Measurements from ENCODE around the gene DDX42.

The DDX42 gene

DNA sequence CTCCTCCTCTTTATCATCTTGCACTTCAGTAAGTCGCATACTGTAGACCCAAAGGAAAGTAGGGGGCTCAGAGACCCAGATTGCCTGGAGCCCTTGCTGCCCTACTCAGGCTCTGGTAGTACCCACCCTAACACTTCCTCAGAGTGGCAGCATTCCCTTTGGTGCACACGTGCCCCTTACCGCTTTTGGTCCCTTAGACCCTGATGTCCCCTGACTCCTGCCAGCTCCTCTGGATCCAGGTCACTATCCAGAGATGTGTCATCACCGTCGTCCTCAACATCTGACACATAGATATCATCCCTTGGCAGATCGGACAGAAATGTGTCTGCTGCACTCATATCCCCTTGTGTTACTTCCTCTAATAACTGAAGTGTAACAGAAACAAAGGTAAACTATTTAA is 47.8 kb downstream of the DDX42 start:
- TF ChIP-seq, protein P1, sequence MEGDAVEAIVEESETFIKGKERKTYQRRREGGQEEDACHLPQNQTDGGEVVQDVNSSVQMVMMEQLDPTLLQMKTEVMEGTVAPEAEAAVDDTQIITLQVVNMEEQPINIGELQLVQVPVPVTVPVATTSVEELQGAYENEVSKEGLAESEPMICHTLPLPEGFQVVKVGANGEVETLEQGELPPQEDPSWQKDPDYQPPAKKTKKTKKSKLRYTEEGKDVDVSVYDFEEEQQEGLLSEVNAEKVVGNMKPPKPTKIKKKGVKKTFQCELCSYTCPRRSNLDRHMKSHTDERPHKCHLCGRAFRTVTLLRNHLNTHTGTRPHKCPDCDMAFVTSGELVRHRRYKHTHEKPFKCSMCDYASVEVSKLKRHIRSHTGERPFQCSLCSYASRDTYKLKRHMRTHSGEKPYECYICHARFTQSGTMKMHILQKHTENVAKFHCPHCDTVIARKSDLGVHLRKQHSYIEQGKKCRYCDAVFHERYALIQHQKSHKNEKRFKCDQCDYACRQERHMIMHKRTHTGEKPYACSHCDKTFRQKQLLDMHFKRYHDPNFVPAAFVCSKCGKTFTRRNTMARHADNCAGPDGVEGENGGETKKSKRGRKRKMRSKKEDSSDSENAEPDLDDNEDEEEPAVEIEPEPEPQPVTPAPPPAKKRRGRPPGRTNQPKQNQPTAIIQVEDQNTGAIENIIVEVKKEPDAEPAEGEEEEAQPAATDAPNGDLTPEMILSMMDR (IDR thresholded peaks at IDR 0.05; ENCODE audit: insufficient read depth, low read depth, low read length, missing control alignments) = no peak
- no peak overlapping the region for H3K4me3 ChIP-seq (ENCODE audit: low read depth, low read length)
- no peak for DNase-seq (ENCODE audit: low read depth)

DNA sequence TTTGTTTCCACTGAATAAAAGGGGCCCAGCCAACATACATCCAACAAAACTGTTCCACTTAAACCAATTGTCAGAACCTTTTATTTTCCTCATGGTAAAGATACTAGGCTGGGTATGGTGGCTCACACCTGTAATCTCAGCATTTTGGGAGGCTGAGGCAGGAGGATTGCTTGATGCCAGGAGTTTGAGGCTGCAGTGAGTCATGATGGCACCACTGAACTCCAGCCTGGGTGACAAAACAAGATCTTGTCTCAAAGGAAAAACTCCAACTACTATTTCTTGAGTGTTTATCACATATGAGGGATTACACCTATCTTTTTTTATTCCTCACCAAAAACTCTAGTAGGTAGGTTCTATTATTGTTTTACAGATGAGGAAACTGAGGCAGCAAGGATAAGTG is 48.6 kb downstream of the DDX42 start:
- no peak for DNase-seq (ENCODE audit: low read depth)
- TF ChIP-seq, protein P1 (IDR thresholded peaks at IDR 0.05; ENCODE audit: insufficient read depth, low read depth, low read length, missing control alignments) = no peak
- no peak overlapping the region for H3K4me3 ChIP-seq (ENCODE audit: low read depth, low read length)

DNA sequence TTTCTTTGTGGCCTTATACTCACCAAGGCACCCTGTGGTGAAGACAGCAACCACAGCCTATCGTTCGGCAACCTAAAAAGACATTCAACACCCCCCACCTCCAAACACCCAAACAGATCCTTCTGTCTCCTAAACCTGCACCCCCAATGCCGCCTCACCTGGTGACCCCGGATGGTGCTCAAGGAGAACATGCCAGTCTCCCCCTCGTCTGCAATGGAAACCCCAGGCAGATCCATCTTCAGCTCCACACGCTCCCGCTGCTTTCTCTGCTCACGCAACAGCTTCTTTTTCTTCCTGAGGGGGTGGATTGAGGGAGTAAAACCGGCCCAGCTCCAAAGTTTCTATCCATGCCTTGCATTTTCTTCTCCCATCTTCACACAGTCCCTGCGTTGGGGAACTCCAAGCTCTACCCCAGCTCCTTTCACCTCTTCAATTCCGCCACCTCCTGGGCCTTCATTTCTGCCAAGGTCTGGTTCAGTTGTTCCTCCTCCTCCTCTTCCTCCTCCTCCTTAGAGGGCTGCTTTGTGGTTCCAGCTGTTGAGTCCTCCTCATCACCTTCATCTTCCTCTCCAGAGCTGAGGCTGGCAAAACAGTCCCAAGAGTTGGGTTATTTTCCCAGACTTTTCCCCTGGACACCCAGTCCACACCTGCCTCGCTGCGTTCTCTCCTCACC is 49.8 kb downstream of the DDX42 start:
- no peak for DNase-seq (ENCODE audit: low read depth)
- H3K4me3 ChIP-seq (ENCODE audit: low read depth, low read length) = no peak overlapping the region
- TF ChIP-seq, protein P1 (IDR thresholded peaks at IDR 0.05; ENCODE audit: insufficient read depth, low read depth, low read length, missing control alignments) = no peak

DNA sequence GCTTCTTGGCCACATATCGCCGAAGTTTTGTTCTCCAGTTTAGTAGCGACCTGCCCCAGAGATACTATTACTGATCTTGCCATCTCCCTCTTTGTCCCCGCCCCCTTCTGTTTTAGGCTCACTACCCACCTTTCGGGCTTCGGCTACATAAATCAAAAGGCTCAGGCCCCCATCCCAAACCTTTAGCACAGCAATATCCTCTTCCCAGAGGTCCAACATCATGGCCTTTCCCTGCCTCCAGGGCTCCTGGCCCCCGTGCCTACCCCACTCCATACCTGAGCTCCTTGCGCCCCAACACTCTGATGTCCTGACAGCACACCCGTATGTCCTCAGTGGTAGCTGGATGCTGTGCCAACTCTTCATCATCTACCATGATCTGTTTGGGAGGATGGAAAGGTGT is 50.4 kb downstream of the DDX42 start:
- H3K4me3 ChIP-seq (ENCODE audit: low read depth, low read length) = no peak overlapping the region

DNA sequence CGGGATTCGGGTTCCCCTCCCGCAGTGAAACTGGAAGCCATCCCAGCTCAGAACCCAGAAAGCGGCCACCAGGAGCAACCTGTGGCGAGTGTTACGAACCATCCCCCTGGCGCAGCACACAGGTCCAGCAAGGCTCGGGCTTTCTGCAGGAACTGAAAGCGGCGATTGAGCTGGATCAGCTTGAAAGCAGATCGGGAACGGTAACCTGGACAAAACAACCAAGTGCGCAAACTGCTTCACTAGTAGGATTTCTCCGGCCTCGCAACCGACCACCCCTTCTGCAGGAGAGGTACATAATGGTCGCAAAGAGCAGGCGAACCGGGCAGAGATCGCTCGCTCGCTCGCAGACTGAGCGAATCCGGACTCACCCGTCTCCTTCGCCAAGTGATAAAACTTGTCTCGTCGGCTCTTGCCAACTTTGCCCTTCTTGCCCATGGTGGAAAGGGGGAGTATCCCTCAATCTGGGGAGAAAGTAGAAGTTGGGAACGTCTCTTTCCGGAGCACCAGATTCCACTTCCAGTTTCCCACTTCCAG is 52.6 kb downstream of the DDX42 start:
- no peak for DNase-seq (ENCODE audit: low read depth)
- TF ChIP-seq, protein P1 (IDR thresholded peaks at IDR 0.05; ENCODE audit: insufficient read depth, low read depth, low read length, missing control alignments) = no peak

More for the DNA sequence above, 50.4 kb downstream of the DDX42 start:
- DNase-seq (ENCODE audit: low read depth) = no peak
- TF ChIP-seq, protein P1 (IDR thresholded peaks at IDR 0.05; ENCODE audit: insufficient read depth, low read depth, low read length, missing control alignments) = no peak

DNA sequence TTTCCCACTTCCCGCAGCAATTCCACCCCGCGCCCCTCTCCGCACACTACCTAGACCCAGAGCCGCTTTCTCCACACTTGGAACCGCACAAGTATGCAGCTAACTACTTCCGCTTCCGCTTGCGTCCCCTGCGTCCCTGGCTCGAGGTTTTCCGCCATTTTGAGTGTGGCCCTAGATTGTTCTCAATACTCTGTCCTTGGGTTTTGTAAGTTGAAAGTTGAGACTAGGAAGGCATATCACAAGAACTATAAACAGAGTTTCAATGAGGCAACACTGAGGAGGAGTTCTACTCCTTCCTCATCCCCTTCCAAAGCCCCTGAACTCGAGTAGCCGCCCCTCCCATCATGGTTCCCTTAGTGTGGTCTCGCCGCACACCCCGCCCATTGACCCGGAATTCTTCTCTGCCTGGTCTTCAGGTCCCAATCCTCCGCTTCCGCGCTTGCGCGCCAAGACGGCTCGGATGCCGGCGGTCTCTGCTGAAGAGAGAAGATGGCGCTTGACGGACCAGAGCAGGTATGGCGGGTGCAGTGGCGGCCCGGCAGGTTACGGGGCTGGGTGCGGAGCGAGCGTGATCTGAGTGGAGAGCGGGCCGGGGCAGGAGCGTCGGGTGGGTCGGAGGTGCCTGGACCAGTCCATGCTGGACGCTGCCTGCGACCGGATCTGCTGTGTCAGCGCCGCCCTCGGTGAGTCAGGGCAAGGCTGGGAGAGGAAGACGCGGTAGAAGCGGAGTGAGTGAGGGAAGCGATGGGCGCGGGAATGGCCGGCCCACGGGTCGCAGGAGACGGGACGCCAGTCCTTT is 53.2 kb downstream of the DDX42 start, which contains the start of the genes FTSJ3 and PSMC5:
Gene FTSJ3, minus strand, starts transcription at position 662 of the 799 bp plus-strand sequence. CDS start 761 bp downstream, outside the sequence.
Gene PSMC5, plus strand, starts transcription at position 430 of the 799 bp plus-strand sequence. Its CDS starts 60 bp downstream, at position 490.
- DNase-seq (ENCODE audit: low read depth) = peak; percentile 97
- H3K4me3 ChIP-seq (ENCODE audit: low read depth, low read length) = peak within 1 kb of the TSS; percentile 61
- TF ChIP-seq, protein P1 (IDR thresholded peaks at IDR 0.05; ENCODE audit: insufficient read depth, low read depth, low read length, missing control alignments) = peak; percentile 76

More for the DNA sequence above, 52.6 kb downstream of the DDX42 start:
- H3K4me3 ChIP-seq (ENCODE audit: low read depth, low read length) = peak overlapping the region; percentile 61

All from GM12865 (cell line).